ENCODE data around the gene DCC. TPM values are rescaled to one million over a fixed set of nuclear protein-coding genes. Genes with fewer than 3 reads are reported as not detected.

DCC gene
- polyA plus RNA-seq, 1 of the 3 experiments (the other 2 are of a cell fraction), result 0.20 TPM

GRCh38 chr18:53080687-53081086 lies 740.7 kb downstream of the DCC start:
- no peak for TF ChIP-seq CHD2 (IDR thresholded peaks at IDR 0.05; ENCODE audit: low read length, partially characterized antibody)
- Histone ChIP-seq H4K20me1 (ENCODE audit: insufficient read depth) (no peaks in the 10 kb centered on the region), H3K9me2 (no peaks in the 10 kb centered on the region), H2AFZ (ENCODE audit: low read depth) (no peak overlapping the region), H3K4me2 (no peak overlapping the region), H3K27me3 (ENCODE audit: insufficient read depth) (no peaks in the 10 kb centered on the region), H3K9ac (no peak overlapping the region), H3K4me1 (ENCODE audit: control insufficient read depth in 1 of 2, insufficient read depth in 2 of 2, low read depth in 1 of 2, low read length in 1 of 2) (no peaks in the 10 kb centered on the region), H3K27ac (ENCODE audit: low read depth in 2 of 2, low read length in 1 of 2) (no peak overlapping the region), H3K36me3 (replicated peaks in 1 of 2; ENCODE audit: control insufficient read depth in 1 of 2, insufficient read depth in 2 of 2, low read length in 1 of 2) (no peaks in the 10 kb centered on the region), H3K79me2 (ENCODE audit: insufficient read depth) (no peaks in the 10 kb centered on the region), H3K9me3 (no peaks in the 10 kb centered on the region), H3K4me3 (ENCODE audit: low read depth in 2 of 2, low read length in 1 of 2) (no peak overlapping the region), H3F3A (replicated peaks; ENCODE audit: insufficient read depth) (no peaks in the 10 kb centered on the region)
- ChIA-PET POLR2A (no interaction called here), CTCF (interaction anchor here (1.7 kb wide), 1 partner anchor 19 kb away, joined by 4 read pairs; no protein-coding TSS in a partner anchor)
- DNase-seq, result no peak
- 15% methylated on average over 2 of the region's 2 CpGs for WGBS (ENCODE audit: low lambda C conversion rate)

- H3K36me3 ChIP-seq (replicated peaks in 1 of 2; ENCODE audit: control insufficient read depth in 1 of 2, insufficient read depth in 2 of 2, low read length in 1 of 2), result no peaks in the 10 kb centered on the region
- no peaks in the 10 kb centered on the region for H3K79me2 ChIP-seq (ENCODE audit: insufficient read depth)
- H3K27ac ChIP-seq (ENCODE audit: low read depth in 2 of 2, low read length in 1 of 2), result no peak overlapping the region
- no peak overlapping the region for H3K4me2 ChIP-seq
- H2AFZ ChIP-seq (ENCODE audit: low read depth), result no peak overlapping the region
- no peaks in the 10 kb centered on the region for H3K27me3 ChIP-seq (ENCODE audit: insufficient read depth)
- no peak overlapping the region for H3K9ac ChIP-seq
- H3F3A ChIP-seq (replicated peaks; ENCODE audit: insufficient read depth), result no peaks in the 10 kb centered on the region
- 0 out of 2 replicates have a peak, but pooled peaks cover 4% of the 10 kb centered on the region for H3K9me3 ChIP-seq
- H4K20me1 ChIP-seq (ENCODE audit: insufficient read depth), result no peaks in the 10 kb centered on the region
- POLR2A ChIA-PET, result no interaction called here
- CTCF ChIA-PET, result no interaction called here
- H3K4me1 ChIP-seq (ENCODE audit: control insufficient read depth in 1 of 2, insufficient read depth in 2 of 2, low read depth in 1 of 2, low read length in 1 of 2), result no peaks in the 10 kb centered on the region
- no peak for DNase-seq
- no peaks in the 10 kb centered on the region for H3K9me2 ChIP-seq
- TF ChIP-seq PBX3 (IDR thresholded peaks at IDR 0.05), result no peak
- WGBS (ENCODE audit: low lambda C conversion rate), result 43% methylated on average over 5 of the region's 5 CpGs
- no peak overlapping the region for H3K4me3 ChIP-seq (ENCODE audit: low read depth in 2 of 2, low read length in 1 of 2)
These were observed 753.6 kb downstream of the DCC start for GRCh38 chr18:53093636-53094035.

DNA sequence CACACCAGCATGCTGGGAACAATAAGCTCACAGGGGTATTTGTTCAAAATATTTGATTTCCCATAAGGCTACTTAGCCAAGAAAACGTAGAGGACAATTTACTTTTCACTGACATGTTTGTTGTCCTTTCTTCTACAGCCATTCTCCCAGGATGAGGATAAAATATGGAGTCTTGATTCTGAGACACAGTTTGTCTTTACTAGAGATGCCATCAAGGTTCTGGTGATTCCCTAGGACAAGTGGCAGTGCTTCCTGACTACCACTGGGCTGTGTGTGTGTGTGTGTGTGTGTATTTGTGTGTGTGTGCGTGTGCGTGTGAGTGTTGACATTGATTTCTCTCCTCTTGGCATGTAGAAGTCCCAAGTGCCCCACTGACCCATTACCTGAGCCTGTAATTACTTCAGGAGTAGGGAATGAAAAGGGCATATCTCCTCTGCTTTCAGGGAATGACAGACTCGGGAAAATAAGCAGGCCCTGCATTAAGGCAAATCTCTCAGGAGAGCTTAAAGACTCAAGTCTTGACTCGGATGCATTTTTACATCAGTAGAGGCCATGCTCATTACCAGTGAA lies 761.6 kb downstream of the DCC start:
- no peak for TF ChIP-seq CHD2 (IDR thresholded peaks at IDR 0.05; ENCODE audit: low read length, partially characterized antibody)
- H3K9me3 ChIP-seq, result no peaks in the 10 kb centered on the region
- H3F3A ChIP-seq (replicated peaks; ENCODE audit: insufficient read depth), result no peaks in the 10 kb centered on the region
- H3K27me3 ChIP-seq (ENCODE audit: insufficient read depth), result no peaks in the 10 kb centered on the region
- no peak overlapping the region for H3K4me3 ChIP-seq (ENCODE audit: low read depth in 2 of 2, low read length in 1 of 2)
- no peaks in the 10 kb centered on the region for H3K79me2 ChIP-seq (ENCODE audit: insufficient read depth)
- no peak overlapping the region for H2AFZ ChIP-seq (ENCODE audit: low read depth)
- no peak for DNase-seq
- H3K4me2 ChIP-seq, result no peak overlapping the region
- no peak overlapping the region for H3K27ac ChIP-seq (ENCODE audit: low read depth in 2 of 2, low read length in 1 of 2)
- ChIA-PET POLR2A (no interaction called here), CTCF (no interaction called here)
- H3K36me3 ChIP-seq (replicated peaks in 1 of 2; ENCODE audit: control insufficient read depth in 1 of 2, insufficient read depth in 2 of 2, low read length in 1 of 2), result no peaks in the 10 kb centered on the region
- no peaks in the 10 kb centered on the region for H4K20me1 ChIP-seq (ENCODE audit: insufficient read depth)
- H3K9ac ChIP-seq, result no peak overlapping the region
- no peaks in the 10 kb centered on the region for H3K9me2 ChIP-seq
- 28% methylated on average over 5 of the region's 5 CpGs for WGBS (ENCODE audit: low lambda C conversion rate)
- no peaks in the 10 kb centered on the region for H3K4me1 ChIP-seq (ENCODE audit: control insufficient read depth in 1 of 2, insufficient read depth in 2 of 2, low read depth in 1 of 2, low read length in 1 of 2)

DNA sequence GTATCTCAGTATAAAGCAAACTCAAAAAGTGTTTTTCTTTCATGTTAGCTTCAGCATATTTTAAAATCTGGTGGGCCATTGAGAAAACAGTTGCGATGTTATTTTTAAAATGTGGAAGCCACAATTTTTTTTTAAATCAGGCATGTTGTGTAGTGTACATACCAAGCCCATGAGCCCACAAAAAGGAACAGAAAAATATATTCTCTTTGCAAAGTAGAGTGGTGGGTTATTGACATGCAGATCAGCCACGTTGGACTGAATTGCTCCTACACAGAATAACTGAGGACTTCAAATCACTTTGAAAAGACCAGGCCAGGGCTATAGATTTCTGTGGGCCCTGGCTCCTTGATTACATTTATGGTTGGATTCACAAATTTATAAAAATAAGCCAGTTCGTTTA lies 774.4 kb downstream of the DCC start:
- no peaks in the 10 kb centered on the region for H3K36me3 ChIP-seq (replicated peaks in 1 of 2; ENCODE audit: control insufficient read depth in 1 of 2, insufficient read depth in 2 of 2, low read length in 1 of 2)
- 18% methylated on average over 3 of the region's 3 CpGs for WGBS (ENCODE audit: low lambda C conversion rate)
- CTCF ChIA-PET, result no interaction called here
- no peaks in the 10 kb centered on the region for H3K79me2 ChIP-seq (ENCODE audit: insufficient read depth)
- H3F3A ChIP-seq (replicated peaks; ENCODE audit: insufficient read depth), result no peaks in the 10 kb centered on the region
- H3K9me3 ChIP-seq, result no peaks in the 10 kb centered on the region
- H3K4me2 ChIP-seq, result no peak overlapping the region
- POLR2A ChIA-PET, result no interaction called here
- H3K4me3 ChIP-seq (ENCODE audit: low read depth in 2 of 2, low read length in 1 of 2), result no peak overlapping the region
- H2AFZ ChIP-seq (ENCODE audit: low read depth), result no peak overlapping the region
- H3K9ac ChIP-seq, result no peak overlapping the region
- no peaks in the 10 kb centered on the region for H3K9me2 ChIP-seq
- DNase-seq, result no peak
- no peaks in the 10 kb centered on the region for H3K4me1 ChIP-seq (ENCODE audit: control insufficient read depth in 1 of 2, insufficient read depth in 2 of 2, low read depth in 1 of 2, low read length in 1 of 2)
- H3K27me3 ChIP-seq (ENCODE audit: insufficient read depth), result no peaks in the 10 kb centered on the region
- H3K27ac ChIP-seq (ENCODE audit: low read depth in 2 of 2, low read length in 1 of 2), result no peak overlapping the region
- H4K20me1 ChIP-seq (ENCODE audit: insufficient read depth), result no peaks in the 10 kb centered on the region
- TF ChIP-seq SMC3 (IDR thresholded peaks at IDR 0.05; ENCODE audit: low read depth, low read length) (no peak), RFX5 (IDR thresholded peaks at IDR 0.05; ENCODE audit: low read length) (no peak), TCF12 (IDR thresholded peaks at IDR 0.05) (no peak), TEAD4 (IDR thresholded peaks at IDR 0.05; ENCODE audit: borderline replicate concordance, insufficient read depth) (no peak), EP300 (IDR thresholded peaks at IDR 0.05; ENCODE audit: borderline replicate concordance in 1 of 2, low read depth in 1 of 2, low read length in 1 of 2) (no peak), GABPA (IDR thresholded peaks at IDR 0.05; ENCODE audit: low read depth) (no peak), RCOR1 (IDR thresholded peaks at IDR 0.05; ENCODE audit: low read length) (no peak)
- TF ChIP-seq, protein P1, sequence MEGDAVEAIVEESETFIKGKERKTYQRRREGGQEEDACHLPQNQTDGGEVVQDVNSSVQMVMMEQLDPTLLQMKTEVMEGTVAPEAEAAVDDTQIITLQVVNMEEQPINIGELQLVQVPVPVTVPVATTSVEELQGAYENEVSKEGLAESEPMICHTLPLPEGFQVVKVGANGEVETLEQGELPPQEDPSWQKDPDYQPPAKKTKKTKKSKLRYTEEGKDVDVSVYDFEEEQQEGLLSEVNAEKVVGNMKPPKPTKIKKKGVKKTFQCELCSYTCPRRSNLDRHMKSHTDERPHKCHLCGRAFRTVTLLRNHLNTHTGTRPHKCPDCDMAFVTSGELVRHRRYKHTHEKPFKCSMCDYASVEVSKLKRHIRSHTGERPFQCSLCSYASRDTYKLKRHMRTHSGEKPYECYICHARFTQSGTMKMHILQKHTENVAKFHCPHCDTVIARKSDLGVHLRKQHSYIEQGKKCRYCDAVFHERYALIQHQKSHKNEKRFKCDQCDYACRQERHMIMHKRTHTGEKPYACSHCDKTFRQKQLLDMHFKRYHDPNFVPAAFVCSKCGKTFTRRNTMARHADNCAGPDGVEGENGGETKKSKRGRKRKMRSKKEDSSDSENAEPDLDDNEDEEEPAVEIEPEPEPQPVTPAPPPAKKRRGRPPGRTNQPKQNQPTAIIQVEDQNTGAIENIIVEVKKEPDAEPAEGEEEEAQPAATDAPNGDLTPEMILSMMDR (IDR thresholded peaks at IDR 0.05), result no peak
